Heart left ventricle (tissue), 16 donors: ENCODE measurements around the gene ARL8B. TPM values are rescaled to one million over a fixed set of nuclear protein-coding genes. Genes with fewer than 3 reads are reported as not detected.

Experiments used
- ATAC-seq, 4 donors: fragments of 200-7000 bp; cut with Tn5 transposase; one replicate each; pipeline ENCODE4 v1.9.1; 2020 to 2022; ENCODE audit warnings: moderate library complexity in 4 of 4, mild to moderate bottlenecking in 3 of 4, moderate number of reproducible peaks in 1 of 4
- DNase-seq, 5 donors: peaks; one replicate each; pipeline ENCODE4 v3.0.0-alpha.2; 2020
- H3K27ac ChIP-seq, 12 donors: fragments of 200-600 bp; sonication (generic) in 4 of 12; one replicate each; pipeline versions ENCODE4 v1.5.0 to v1.8.0; 2016 to 2022; ENCODE audit warnings: mild to moderate bottlenecking in 2 of 12
- H3K27me3 ChIP-seq, 9 donors: fragments of 200-600 bp; sonication (generic) in 2 of 9; one replicate each; pipeline versions ENCODE4 v1.5.1 to v1.8.0; 2016 to 2022; ENCODE audit warnings: mild to moderate bottlenecking in 3 of 9
- H3K36me3 ChIP-seq, 9 donors: fragments of 200-600 bp; sonication (generic) in 2 of 9; one replicate each; pipeline versions ENCODE4 v1.5.0 to v1.8.0; 2018 to 2022; ENCODE audit warnings: mild to moderate bottlenecking in 2 of 9
- H3K4me1 ChIP-seq, 12 donors: fragments of 200-600 bp; sonication (generic) in 4 of 12; one replicate each; pipeline versions ENCODE4 v1.5.0 to v1.8.0; 2016 to 2022; ENCODE audit warnings: mild to moderate bottlenecking in 3 of 12
- H3K4me3 ChIP-seq, 12 donors: fragments of 200-600 bp; sonication (generic) in 4 of 12; one replicate each; pipeline versions ENCODE4 v1.5.0 to v1.8.0; 2017 to 2022; ENCODE audit warnings: mild to moderate bottlenecking in 9 of 12, moderate library complexity in 4 of 12
- H3K9me3 ChIP-seq, 12 donors: fragments of 200-600 bp; sonication (generic) in 4 of 12; one replicate each; pipeline versions ENCODE4 v1.5.0 to v1.8.0; 2016 to 2022; ENCODE audit warnings: mild to moderate bottlenecking in 1 of 12
- CTCF ChIP-seq, 12 donors: fragments of 200-600 bp; sonication (generic) in 4 of 12; IDR thresholded peaks; one replicate each; pipeline versions ENCODE4 v1.5.0 to v1.8.0; 2018 to 2022; ENCODE audit warnings: antibody characterized with exemption in 12 of 12, mild to moderate bottlenecking in 5 of 12
- POLR2A ChIP-seq, 2 donors: fragments of 450-650 bp; IDR thresholded peaks; one replicate each; pipeline ENCODE4 v1.6.1; 2017; ENCODE audit warnings: antibody characterized with exemption in 2 of 2, mild to moderate bottlenecking in 2 of 2, moderate library complexity in 2 of 2
- WGBS, 4 donors: extraction: QIAGEN DNeasy Blood & Tissue Kit in 2 of 4; methylation state at CpG; one replicate each; pipeline versions ENCODE4 v1.1.5 to v1.1.7; 2013 to 2018; 5-methylcytosine and 5-hydroxymethylcytosine counted together
- intact Hi-C, 10 donors: fragments of 100-400 bp; cut with DNase I; formaldehyde crosslinking; loops; one replicate each; pipeline versions ENCODE4 v1.11.1 to v1.14.2; 2022
- polyA plus RNA-seq, 2 donors: library from polyadenylated mRNA; stranded (reverse); fragments of 200-250 nt; gene quantifications; one replicate each; pipeline ENCODE4 v1.2.3, GENCODE V29; 2013
- total RNA-seq, 9 donors: library from RNA; depleted of rRNA in 2 of 9; stranded (reverse); fragments of >200 nt in 2 of 9; fragmentation: NEBNext Ultra II Directional in 3 of 9; extraction: Animal tissue kit (Norgen Biotek cat#: 25700) in 3 of 9; gene quantifications; one replicate each; pipeline versions ENCODE4 v1.1.0 to v1.2.4, GENCODE V29; 2016 to 2023
- donor health status: ischemic (EF 13 %, LVEDD 7.1; RV severe dilation, severe dysfunction).
- donor health status: healthy with polysubstance abuse.
- donor health status: DM: no; HTN: yes; CAD: no.
- donor health status: DM: no; HTN: no; CAD: no.
- donor health status: ischemic (EF 25% LVEDD 6.9; RV normal size, moderate dysfunction).
- donor health status: ischemic (EF 25% LVEDD 5.7; RV mildly dilated, moderate dysfunction).
- donor health status: healthy.
- donor health status: DM: yes; HTN: yes; CAD: no.
- donor health status: ischemic (EF 35%, LVEDD 5.7; RV mildly dilated, moderate dysfunction).
- donor health status: nonischemic (EF 11% LVEDD 7.7; RV severe dilation, severe dysfunction).
- donor health status: DM: yes; HTN: yes; CAD: no.
- donor health status: PGD.
- donor health status: ischemic (EF 29% LVEDD 5.4; RV normal size, mild dysfunction).
- donor health status: nonischemic (EF 23%, LVEDD 6.1; RV moderate dilation, normal function).

Gene ARL8B
- total and polyA plus RNA-seq, 11 donors = 32.9 to 106 (median 64.0) TPM

- H3K36me3 ChIP-seq = peaks cover 0 to 100% (median 100%) of the 10 kb centered on the region in 9 donors
- no peak overlapping the region for H3K4me3 ChIP-seq
- WGBS, 4 donors = 82 to 87% (median 83%) methylated on average over 7 of the region's 7 CpGs
- H3K27me3 ChIP-seq = no peaks in the 10 kb centered on the region
- ATAC-seq (no peak), DNase-seq (no peak)
- H3K4me1 ChIP-seq = no peaks in the 10 kb centered on the region
- H3K27ac ChIP-seq = no peak overlapping the region
- TF ChIP-seq CTCF (IDR thresholded peaks at IDR 0.05) = no peak
- no peak for TF ChIP-seq POLR2A (IDR thresholded peaks at IDR 0.05)
- intact Hi-C loops = no loop called here
- H3K9me3 ChIP-seq = no peaks in the 10 kb centered on the region
Measured at GRCh38 chr3:5205165-5205941, 83.3 kb downstream of the ARL8B start.

- Histone ChIP-seq H3K27me3 (no peaks in the 10 kb centered on the region), H3K27ac (no peak overlapping the region), H3K36me3 (peaks cover 0 to 100% (median 99%) of the 10 kb centered on the region in 9 donors), H3K9me3 (no peaks in the 10 kb centered on the region), H3K4me3 (no peak overlapping the region), H3K4me1 (no peaks in the 10 kb centered on the region)
- intact Hi-C loops = no loop called here
- DNase-seq (no peak), ATAC-seq (no peak)
- WGBS, 4 donors = 89 to 97% (median 96%) methylated on average over 5 of the region's 5 CpGs
- no peak for TF ChIP-seq POLR2A (IDR thresholded peaks at IDR 0.05)
- no peak for TF ChIP-seq CTCF (IDR thresholded peaks at IDR 0.05)
Measured at GRCh38 chr3:5210926-5211325, 88.8 kb downstream of the ARL8B start.

GRCh38 chr3:5212628-5213573 is 90.8 kb downstream of the ARL8B start:
- no peak for ATAC-seq
- H3K27me3 ChIP-seq = no peaks in the 10 kb centered on the region
- H3K27ac ChIP-seq = no peak overlapping the region
- H3K4me1 ChIP-seq = peaks cover 0 to 2% (median 0%) of the 10 kb centered on the region in 12 donors
- no peaks in the 10 kb centered on the region for H3K9me3 ChIP-seq
- no peak for DNase-seq
- 82 to 90% (median 88%) methylated on average over 9 of the region's 9 CpGs for WGBS, 4 donors
- H3K4me3 ChIP-seq = no peak overlapping the region
- TF ChIP-seq CTCF (IDR thresholded peaks at IDR 0.05) = no peak
- TF ChIP-seq POLR2A (IDR thresholded peaks at IDR 0.05) = no peak
- peaks cover 0 to 100% (median 98%) of the 10 kb centered on the region in 9 donors for H3K36me3 ChIP-seq
- intact Hi-C loops = no loop called here

- DNase-seq = no peak
Measured at GRCh38 chr3:5213574-5213966, 91.5 kb downstream of the ARL8B start.

More at GRCh38 chr3:5213574-5213966, 91.5 kb downstream of the ARL8B start:
- no peak overlapping the region for H3K4me3 ChIP-seq
- no peak for TF ChIP-seq POLR2A (IDR thresholded peaks at IDR 0.05)
- TF ChIP-seq CTCF (IDR thresholded peaks at IDR 0.05) = no peak
- 68 to 77% (median 73%) methylated on average over 7 of the region's 7 CpGs for WGBS, 4 donors
- H3K9me3 ChIP-seq = no peaks in the 10 kb centered on the region
- H3K4me1 ChIP-seq = peaks cover 0 to 9% (median 0%) of the 10 kb centered on the region in 12 donors
- intact Hi-C loops = no loop called here
- H3K36me3 ChIP-seq = peaks cover 0 to 100% (median 94%) of the 10 kb centered on the region in 9 donors
- H3K27me3 ChIP-seq = no peaks in the 10 kb centered on the region
- H3K27ac ChIP-seq = no peak overlapping the region
- ATAC-seq = no peak
